ENCODE results near the gene FAM50A. TPM values are rescaled to one million over a fixed set of nuclear protein-coding genes. Genes with fewer than 3 reads are reported as not detected.

The FAM50A gene
- total and polyA plus RNA-seq, 2 donors = 14.9 to 81.9 TPM

- WGBS = 8% methylated on average over 86 of the region's 87 CpGs
- DNase-seq (ENCODE audit: extremely low spot score) = peak; percentile 80
- Histone ChIP-seq H3K36me3 (ENCODE audit: insufficient read depth) (no peaks in the 10 kb centered on the region), H3K4me3 (ENCODE audit: low read depth, low read length) (peak within 1 kb of the TSS; percentile 68), H3K27ac (ENCODE audit: low read depth) (peak within 1 kb of the TSS; percentile 74), H3K4me1 (ENCODE audit: insufficient read depth) (no peaks in the 10 kb centered on the region)
These were observed 15.5 kb upstream of the FAM50A start, which contains the start of gene ATP6AP1 for GRCh38 chrX:154428176-154429171. Gene ATP6AP1, plus strand, starts transcription at chrX:154428677. Its CDS starts 16 bp downstream, at chrX:154428693.

GRCh38 chrX:154429711-154430110 lies 14.2 kb upstream of the FAM50A start:
- Histone ChIP-seq H3K4me1 (ENCODE audit: insufficient read depth) (no peaks in the 10 kb centered on the region), H3K36me3 (ENCODE audit: insufficient read depth) (no peaks in the 10 kb centered on the region), H3K4me3 (ENCODE audit: low read depth, low read length) (no peak overlapping the region), H3K27ac (ENCODE audit: low read depth) (no peak overlapping the region)
- DNase-seq (ENCODE audit: extremely low spot score) = no peak
- WGBS = 69% methylated on average over 2 of the region's 2 CpGs

- no peak overlapping the region for H3K27ac ChIP-seq (ENCODE audit: low read depth)
- no peaks in the 10 kb centered on the region for H3K4me1 ChIP-seq (ENCODE audit: insufficient read depth)
- no peak for DNase-seq (ENCODE audit: extremely low spot score)
- H3K36me3 ChIP-seq (ENCODE audit: insufficient read depth) = no peaks in the 10 kb centered on the region
- no peak overlapping the region for H3K4me3 ChIP-seq (ENCODE audit: low read depth, low read length)
- 63% methylated on average over 6 of the region's 6 CpGs for WGBS
These were observed 13.5 kb upstream of the FAM50A start for GRCh38 chrX:154430479-154430878.

GRCh38 chrX:154430916-154431315 lies 13.0 kb upstream of the FAM50A start:
- no peak for DNase-seq (ENCODE audit: extremely low spot score)
- peak overlapping the region; percentile 30 for H3K27ac ChIP-seq (ENCODE audit: low read depth)
- no peaks in the 10 kb centered on the region for H3K4me1 ChIP-seq (ENCODE audit: insufficient read depth)
- H3K4me3 ChIP-seq (ENCODE audit: low read depth, low read length) = no peak overlapping the region
- 76% methylated on average over 7 of the region's 7 CpGs for WGBS
- H3K36me3 ChIP-seq (ENCODE audit: insufficient read depth) = no peaks in the 10 kb centered on the region

- WGBS = 69% methylated on average over 5 of the region's 5 CpGs
- H3K4me3 ChIP-seq (ENCODE audit: low read depth, low read length) = no peak overlapping the region
- H3K27ac ChIP-seq (ENCODE audit: low read depth) = peak overlapping the region; percentile 30
- no peaks in the 10 kb centered on the region for H3K4me1 ChIP-seq (ENCODE audit: insufficient read depth)
- no peaks in the 10 kb centered on the region for H3K36me3 ChIP-seq (ENCODE audit: insufficient read depth)
- DNase-seq (ENCODE audit: extremely low spot score) = no peak
These were observed 12.6 kb upstream of the FAM50A start for GRCh38 chrX:154431341-154431740.

- WGBS = 93% methylated on average over 8 of the region's 8 CpGs
- H3K36me3 ChIP-seq (ENCODE audit: insufficient read depth) = no peaks in the 10 kb centered on the region
These were observed 11.7 kb upstream of the FAM50A start for GRCh38 chrX:154432210-154432609.

GRCh38 chrX:154433605-154434004 lies 10.3 kb upstream of the FAM50A start:
- H3K36me3 ChIP-seq (ENCODE audit: insufficient read depth) = no peaks in the 10 kb centered on the region
- H3K27ac ChIP-seq (ENCODE audit: low read depth) = no peak overlapping the region
- DNase-seq (ENCODE audit: extremely low spot score) = no peak
- H3K4me1 ChIP-seq (ENCODE audit: insufficient read depth) = no peaks in the 10 kb centered on the region
- no peak overlapping the region for H3K4me3 ChIP-seq (ENCODE audit: low read depth, low read length)
- 89% methylated on average over 7 of the region's 7 CpGs for WGBS

More at GRCh38 chrX:154432210-154432609, 11.7 kb upstream of the FAM50A start:
- DNase-seq (ENCODE audit: extremely low spot score) = no peak
- H3K4me3 ChIP-seq (ENCODE audit: low read depth, low read length) = no peak overlapping the region
- H3K27ac ChIP-seq (ENCODE audit: low read depth) = no peak overlapping the region
- no peaks in the 10 kb centered on the region for H3K4me1 ChIP-seq (ENCODE audit: insufficient read depth)

- Histone ChIP-seq H3K27ac (ENCODE audit: low read depth) (no peak overlapping the region), H3K36me3 (ENCODE audit: insufficient read depth) (no peaks in the 10 kb centered on the region), H3K4me1 (ENCODE audit: insufficient read depth) (no peaks in the 10 kb centered on the region), H3K4me3 (ENCODE audit: low read depth, low read length) (no peak overlapping the region)
- WGBS = 92% methylated on average over 7 of the region's 7 CpGs
- no peak for DNase-seq (ENCODE audit: extremely low spot score)
These were observed 9.4 kb upstream of the FAM50A start for GRCh38 chrX:154434394-154435168.

- WGBS = 94% methylated on average over 19 of the region's 19 CpGs
- Histone ChIP-seq H3K4me3 (ENCODE audit: low read depth, low read length) (no peak overlapping the region), H3K36me3 (ENCODE audit: insufficient read depth) (no peaks in the 10 kb centered on the region), H3K27ac (ENCODE audit: low read depth) (no peak overlapping the region), H3K4me1 (ENCODE audit: insufficient read depth) (no peaks in the 10 kb centered on the region)
- DNase-seq (ENCODE audit: extremely low spot score) = no peak
These were observed 8.7 kb upstream of the FAM50A start for GRCh38 chrX:154435171-154435733.

- WGBS = 3% methylated on average over 49 of the region's 78 CpGs
- DNase-seq (ENCODE audit: extremely low spot score) = no peak
- peak overlapping the region; percentile 82 for H3K4me3 ChIP-seq (ENCODE audit: low read depth, low read length)
- peak overlapping the region; percentile 95 for H3K27ac ChIP-seq (ENCODE audit: low read depth)
- no peaks in the 10 kb centered on the region for H3K4me1 ChIP-seq (ENCODE audit: insufficient read depth)
- H3K36me3 ChIP-seq (ENCODE audit: insufficient read depth) = no peaks in the 10 kb centered on the region
These were observed 7.5 kb upstream of the FAM50A start for GRCh38 chrX:154436374-154436982.

GRCh38 chrX:154436983-154437752 lies 6.8 kb upstream of the FAM50A start, which contains the start of gene GDI1:
Gene GDI1, plus strand, starts transcription at chrX:154437154. Its CDS starts 101 bp downstream, at chrX:154437255.
- peak within 1 kb of the TSS; percentile 95 for H3K27ac ChIP-seq (ENCODE audit: low read depth)
- no peaks in the 10 kb centered on the region for H3K4me1 ChIP-seq (ENCODE audit: insufficient read depth)
- no peak for DNase-seq (ENCODE audit: extremely low spot score)
- under 1% methylated on average over 63 of the region's 93 CpGs for WGBS
- H3K4me3 ChIP-seq (ENCODE audit: low read depth, low read length) = peak within 1 kb of the TSS; percentile 82
- no peaks in the 10 kb centered on the region for H3K36me3 ChIP-seq (ENCODE audit: insufficient read depth)

GRCh38 chrX:154437971-154438893 lies 5.7 kb upstream of the FAM50A start:
- Histone ChIP-seq H3K4me3 (ENCODE audit: low read depth, low read length) (peak overlapping the region; percentile 82), H3K36me3 (ENCODE audit: insufficient read depth) (no peaks in the 10 kb centered on the region), H3K4me1 (ENCODE audit: insufficient read depth) (no peaks in the 10 kb centered on the region), H3K27ac (ENCODE audit: low read depth) (no peak overlapping the region)
- 28% methylated on average over 28 of the region's 28 CpGs for WGBS
- no peak for DNase-seq (ENCODE audit: extremely low spot score)

Measured in urinary bladder (tissue), 4 donors.